GM23248 (cell line): ENCODE data around the gene CCDC69. TPM values are rescaled to one million over a fixed set of nuclear protein-coding genes. Genes with fewer than 3 reads are reported as not detected.

Source experiments
- DNase-seq: peaks from one replicate; pipeline ENCODE4 v3.0.0-alpha.2; 2015
- H2AFZ ChIP-seq: fragments of 200-600 bp; sonication (generic); 2 replicates; pipeline ENCODE4 v1.6.1; 2016; ENCODE audit warnings: antibody characterized with exemption
- H3F3A ChIP-seq: fragments of 200-600 bp; sonication (generic); 2 replicates; pipeline ENCODE4 v1.6.1; 2016; ENCODE audit warnings: mild to moderate bottlenecking, antibody characterized with exemption, mixed run types; ENCODE audit not compliant: insufficient read depth
- H3K27ac ChIP-seq: fragments of 200-600 bp; sonication (generic); 2 replicates; pipeline ENCODE4 v1.5.1; 2016; ENCODE audit warnings: mild to moderate bottlenecking
- H3K27me3 ChIP-seq: fragments of 200-600 bp; sonication (generic); replicated peaks from 2 replicates; pipeline ENCODE4 v1.6.1; 2016; ENCODE audit warnings: mild to moderate bottlenecking; ENCODE audit not compliant: insufficient read depth
- H3K36me3 ChIP-seq: fragments of 200-600 bp; sonication (generic); 2 replicates; pipeline ENCODE4 v1.6.1; 2016; ENCODE audit warnings: low read depth, mild to moderate bottlenecking
- H3K4me1 ChIP-seq: fragments of 200-600 bp; sonication (generic); 2 replicates; pipeline ENCODE4 v1.6.1; 2016; ENCODE audit warnings: mild to moderate bottlenecking; ENCODE audit not compliant: insufficient read depth
- H3K4me2 ChIP-seq: fragments of 200-600 bp; sonication (generic); one replicate; pipeline ENCODE4 v1.6.1; 2016; ENCODE audit warnings: mild to moderate bottlenecking; ENCODE audit not compliant: unreplicated experiment
- H3K4me3 ChIP-seq: fragments of 200-600 bp; sonication (generic); 2 replicates; pipeline ENCODE4 v1.5.1; 2016; ENCODE audit warnings: mild to moderate bottlenecking
- H3K79me2 ChIP-seq: fragments of 200-600 bp; sonication (generic); 2 replicates; pipeline ENCODE4 v1.6.1; 2016; ENCODE audit warnings: mild to moderate bottlenecking; ENCODE audit not compliant: insufficient read depth
- H3K9ac ChIP-seq: fragments of 200-600 bp; sonication (generic); 2 replicates; pipeline ENCODE4 v1.6.1; 2016; ENCODE audit warnings: mild to moderate bottlenecking
- H3K9me2 ChIP-seq: fragments of 200-600 bp; sonication (generic); 2 replicates; pipeline ENCODE4 v1.6.1; 2016; ENCODE audit warnings: mixed run types, mild to moderate bottlenecking, moderate library complexity; ENCODE audit not compliant: insufficient read depth
- H3K9me3 ChIP-seq: fragments of 200-600 bp; sonication (generic); one replicate; pipeline ENCODE4 v1.6.1; 2017; ENCODE audit warnings: low read depth
- H4K20me1 ChIP-seq: fragments of 200-600 bp; sonication (generic); 2 replicates; pipeline ENCODE4 v1.6.0; 2016; ENCODE audit not compliant: insufficient read depth
- EZH2 ChIP-seq: fragments of 200-600 bp; sonication (generic); IDR thresholded peaks from 2 replicates; pipeline ENCODE4 v1.6.1; 2018; ENCODE audit warnings: antibody characterized with exemption, mild to moderate bottlenecking; ENCODE audit not compliant: insufficient read depth, poor library complexity, severe bottlenecking
- EZH2phosphoT487 ChIP-seq: fragments of 200-600 bp; sonication (generic); IDR thresholded peaks from 2 replicates; pipeline ENCODE4 v1.6.1; 2018; ENCODE audit warnings: antibody characterized with exemption, moderate library complexity, mild to moderate bottlenecking, low read depth; ENCODE audit not compliant: insufficient read depth
- WGBS, 2 experiments: methylation state at CpG; one replicate each; pipeline ENCODE4 v1.1.6; 2015 to 2017; ENCODE audit warnings: low lambda C conversion rate in 2 of 2, low coverage in 1 of 2; ENCODE audit errors: missing lambda C conversion rate in 2 of 2; 5-methylcytosine and 5-hydroxymethylcytosine counted together
- in situ Hi-C: fragments of 300-500 bp; cut with MboI; formaldehyde crosslinking; loops from 2 replicates; pipeline ENCODE4 v1.15.0; 2020
- polyA plus RNA-seq: library from polyadenylated mRNA; unstranded; fragments of >200 nt; fragmentation: Nextera tagmentation; extraction: Ambion mirVana; gene quantifications from 2 replicates; pipeline ENCODE4 v1.2.1, GENCODE V29; 2016
- total RNA-seq: library from RNA; depleted of rRNA; stranded (reverse); fragments of >200 nt; shearing (Covaris generic); gene quantifications from 2 replicates; pipeline ENCODE4 v1.2.3, GENCODE V29; 2014

The CCDC69 gene
- total and polyA plus RNA-seq, 2 experiments from 2014 or later, result 0.54 to 0.56 TPM

- H3K4me1 ChIP-seq, result no peaks in the 10 kb centered on the region
- in situ Hi-C loops, result no loop called here
- WGBS, 2 experiments, result 25 to 43% methylated on average over 1 of the region's 1 CpG
- 0 out of 2 replicates have a peak, but pooled peaks cover 6% of the 10 kb centered on the region for H3F3A ChIP-seq
- no peaks in the 10 kb centered on the region for H3K9me2 ChIP-seq
- no peaks in the 10 kb centered on the region for H3K36me3 ChIP-seq
- no peak for DNase-seq
- H3K9me3 ChIP-seq, result no peaks in the 10 kb centered on the region
- H4K20me1 ChIP-seq, result no peaks in the 10 kb centered on the region
- peaks cover 7% of the 10 kb centered on the region for H3K79me2 ChIP-seq
- no peak overlapping the region for H3K4me2 ChIP-seq
- no peak overlapping the region for H3K9ac ChIP-seq
- no peak overlapping the region for H3K27ac ChIP-seq
- H3K4me3 ChIP-seq, result no peak overlapping the region
- H3K27me3 ChIP-seq, result no peaks in the 10 kb centered on the region
- TF ChIP-seq EZH2phosphoT487, result no peak
- TF ChIP-seq EZH2, result no peak
- H2AFZ ChIP-seq, result no peak overlapping the region
These were observed 61.1 kb downstream of the CCDC69 start for GRCh38 chr5:151162776-151163175.

DNA sequence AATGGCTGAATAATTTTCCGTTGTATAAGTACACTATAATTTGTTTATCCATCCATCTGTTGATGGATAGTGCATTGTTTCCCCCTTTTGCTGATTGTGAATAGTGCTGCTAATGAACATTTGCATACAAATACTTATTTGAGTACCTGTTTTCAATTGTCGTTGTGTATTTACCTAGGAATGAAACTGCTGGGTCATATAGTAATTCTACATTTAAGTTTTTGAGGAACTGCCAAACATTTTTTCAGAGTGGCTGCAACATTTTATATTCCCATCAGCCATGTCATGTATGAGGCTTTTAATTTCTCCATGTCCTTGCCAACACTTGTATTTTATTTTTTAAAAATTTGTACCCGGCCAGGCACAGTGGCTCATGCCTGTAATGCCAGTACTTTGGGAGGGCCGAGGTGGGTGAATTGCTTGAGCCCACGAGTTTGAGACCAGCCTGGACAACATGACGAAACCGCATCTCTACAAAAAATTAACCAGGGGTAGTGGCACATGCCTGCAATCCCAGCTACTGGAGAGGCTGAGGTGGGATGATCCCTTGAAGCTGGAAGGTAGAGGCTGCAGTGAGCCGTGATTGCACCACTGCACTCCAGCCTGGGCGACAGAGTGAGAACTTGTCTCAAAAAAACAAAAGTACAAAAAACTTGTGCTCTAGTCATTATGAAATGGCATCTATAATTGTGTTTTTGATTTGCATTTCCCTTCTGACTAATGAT lies 64.1 kb downstream of the CCDC69 start:
- 87 to 88% methylated on average over 9 of the region's 9 CpGs for WGBS, 2 experiments
- no peak overlapping the region for H3K27ac ChIP-seq
- 0 out of 2 replicates have a peak, but pooled peaks cover 6% of the 10 kb centered on the region for H3F3A ChIP-seq
- H3K36me3 ChIP-seq, result no peaks in the 10 kb centered on the region
- no peak for DNase-seq
- H3K27me3 ChIP-seq, result no peaks in the 10 kb centered on the region
- no peak overlapping the region for H2AFZ ChIP-seq
- H3K9me2 ChIP-seq, result no peaks in the 10 kb centered on the region
- peaks cover 37% of the 10 kb centered on the region for H3K79me2 ChIP-seq
- no peaks in the 10 kb centered on the region for H4K20me1 ChIP-seq
- no peak overlapping the region for H3K4me3 ChIP-seq
- H3K9me3 ChIP-seq, result no peaks in the 10 kb centered on the region
- H3K4me2 ChIP-seq, result no peak overlapping the region
- H3K4me1 ChIP-seq, result peaks cover 12% of the 10 kb centered on the region
- TF ChIP-seq EZH2 (no peak), EZH2phosphoT487 (no peak)
- no peak overlapping the region for H3K9ac ChIP-seq
- in situ Hi-C loops, result no loop called here

GRCh38 chr5:151158287-151158661 lies 65.6 kb downstream of the CCDC69 start:
- H3F3A ChIP-seq, result peaks cover 13% of the 10 kb centered on the region; the same call in 1 of the 2 replicates
- H2AFZ ChIP-seq, result peak overlapping the region; percentile 98
- TF ChIP-seq EZH2phosphoT487, result no peak
- TF ChIP-seq EZH2, result no peak
- 21 to 31% methylated on average over 6 of the region's 6 CpGs for WGBS, 2 experiments
- H3K9me2 ChIP-seq, result no peaks in the 10 kb centered on the region
- peak overlapping the region; percentile 89 for H3K9ac ChIP-seq
- in situ Hi-C loops, result no loop called here
- peak overlapping the region; percentile 91 for H3K4me3 ChIP-seq
- H3K79me2 ChIP-seq, result peaks cover 52% of the 10 kb centered on the region
- H3K27ac ChIP-seq, result peak overlapping the region; percentile 66
- H4K20me1 ChIP-seq, result no peaks in the 10 kb centered on the region
- H3K4me1 ChIP-seq, result peaks cover 22% of the 10 kb centered on the region
- H3K4me2 ChIP-seq, result peak overlapping the region; percentile 91
- H3K36me3 ChIP-seq, result no peaks in the 10 kb centered on the region; the same call in 1 of the 2 replicates
- no peaks in the 10 kb centered on the region for H3K27me3 ChIP-seq
- DNase-seq, result no peak
- no peaks in the 10 kb centered on the region for H3K9me3 ChIP-seq

GRCh38 chr5:151157426-151158286 lies 66.2 kb downstream of the CCDC69 start, which contains the start of gene ANXA6:
TSS of gene ANXA6 (minus strand) at chr5:151157779. CDS start at chr5:151147901, 9,878 bp downstream.
- TF ChIP-seq EZH2phosphoT487 (no peak), EZH2 (no peak)
- Histone ChIP-seq H3K9me2 (no peaks in the 10 kb centered on the region), H3K4me3 (peak within 1 kb of the TSS; percentile 91), H3K79me2 (peaks cover 58% of the 10 kb centered on the region), H3K36me3 (no peaks in the 10 kb centered on the region; the same call in 1 of the 2 replicates), H3K4me1 (peaks cover 25% of the 10 kb centered on the region), H2AFZ (peak within 1 kb of the TSS; percentile 98), H4K20me1 (no peaks in the 10 kb centered on the region), H3K9ac (peak within 1 kb of the TSS; percentile 89), H3K9me3 (no peaks in the 10 kb centered on the region), H3K4me2 (peak within 1 kb of the TSS; percentile 91), H3F3A (peaks cover 16% of the 10 kb centered on the region; the same call in 1 of the 2 replicates), H3K27ac (peak within 1 kb of the TSS; percentile 66), H3K27me3 (no peaks in the 10 kb centered on the region)
- in situ Hi-C loops, result no loop called here
- DNase-seq, result peak; percentile 97
- WGBS, 2 experiments, result 1% methylated on average over 54 to 57 of the region's 60 CpGs
